MCF 10A (cell line): ENCODE data around the gene SRSF3. TPM values are rescaled to one million over a fixed set of nuclear protein-coding genes. Genes with fewer than 3 reads are reported as not detected.

Experiments
- BruUV-seq: library from RNA; stranded (reverse); fragments of 400-500 nt; replicated peaks from 2 replicates; lab custom pipeline; 2021; lab: Mats Ljungman, UMichigan
- CTCF ChIA-PET: fragments of 300-600 bp; sonication (Branson Sonifier 250); formaldehyde crosslinking; extraction: SDS; loops from one replicate; lab custom pipeline; 2021; ENCODE audit warnings: antibody characterized with exemption, inconsistent platforms; lab: Yijun Ruan, JAX
- POLR2A ChIA-PET: fragments of 300-600, 350-650 bp; sonication (Branson Sonifier 250); formaldehyde crosslinking; extraction: SDS; loops from one replicate; lab custom pipeline; 2020; ENCODE audit warnings: antibody characterized with exemption, inconsistent platforms; lab: Yijun Ruan, JAX
- DNase-seq: peaks from one replicate; pipeline ENCODE4 v3.0.0-alpha.2; 2018; ENCODE audit not compliant: unreplicated experiment
- H3K27ac Mint-ChIP-seq: one replicate; pipeline ENCODE4 v1.8.0; 2022; ENCODE audit warnings: mild to moderate bottlenecking, low read depth, mixed read lengths; ENCODE audit not compliant: unreplicated experiment
- H3K27me3 Mint-ChIP-seq: one replicate; pipeline ENCODE4 v1.8.0; 2022; ENCODE audit warnings: mixed read lengths; ENCODE audit not compliant: insufficient read depth, unreplicated experiment
- H3K36me3 Mint-ChIP-seq: one replicate; pipeline ENCODE4 v1.8.0; 2022; ENCODE audit warnings: mild to moderate bottlenecking, moderate library complexity, mixed read lengths; ENCODE audit not compliant: insufficient read depth, unreplicated experiment
- H3K4me1 Mint-ChIP-seq: one replicate; pipeline ENCODE4 v1.8.0; 2022; ENCODE audit warnings: mixed read lengths; ENCODE audit not compliant: insufficient read depth, unreplicated experiment
- H3K4me3 Mint-ChIP-seq: one replicate; pipeline ENCODE4 v1.8.0; 2022; ENCODE audit warnings: mild to moderate bottlenecking, moderate library complexity, mixed read lengths; ENCODE audit not compliant: unreplicated experiment
- H3K9me3 Mint-ChIP-seq: one replicate; pipeline ENCODE4 v1.8.0; 2022; ENCODE audit warnings: mixed read lengths; ENCODE audit not compliant: unreplicated experiment
- intact Hi-C: fragments of 100-400 bp; cut with micrococcal nuclease; formaldehyde crosslinking; loops from 2 replicates; pipeline ENCODE4 v1.14.1; 2022
- total RNA-seq: library from RNA; stranded (reverse); gene quantifications from 2 replicates; pipeline ENCODE4 v1.2.3, GENCODE V29; 2022
- TF ChIP-seq, protein P1 (sequence below): fragments of 200-600 bp; IDR thresholded peaks from one replicate; pipeline ENCODE4 v1.8.0; 2022; ENCODE audit warnings: antibody characterized with exemption, mild to moderate bottlenecking; ENCODE audit not compliant: unreplicated experiment

The SRSF3 gene
- total RNA-seq, 1 experiment from 2014 or later = 364 TPM

DNA sequence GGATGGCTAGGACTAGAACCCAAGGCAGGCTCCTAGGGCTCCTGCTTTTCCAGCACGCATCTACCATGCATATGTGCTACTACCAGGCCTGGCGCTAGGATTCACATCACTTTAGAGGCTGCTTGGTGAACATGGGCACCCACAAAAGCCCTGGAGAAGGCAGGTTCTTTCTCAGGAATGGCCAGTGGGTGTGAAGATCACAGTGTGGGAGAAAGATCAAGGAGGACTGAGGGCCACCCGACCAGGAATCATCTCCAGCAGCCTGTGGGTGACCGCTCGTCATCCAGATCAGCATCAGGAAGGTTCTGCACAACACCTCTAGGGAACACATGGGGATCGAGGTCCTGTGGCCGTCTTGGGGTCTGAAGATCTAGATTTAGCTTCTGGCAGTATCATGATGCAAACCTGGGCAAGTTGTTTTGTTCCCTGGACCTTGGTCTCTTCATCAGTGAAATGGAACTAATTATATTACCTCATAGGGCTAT is 27.3 kb downstream of the SRSF3 start:
- CTCF ChIA-PET = interaction anchor here (1.0 kb wide), 2 partner anchors 60 to 103 kb away, joined by 4 to 6 read pairs; no protein-coding TSS in a partner anchor
- TF ChIP-seq, protein P1, sequence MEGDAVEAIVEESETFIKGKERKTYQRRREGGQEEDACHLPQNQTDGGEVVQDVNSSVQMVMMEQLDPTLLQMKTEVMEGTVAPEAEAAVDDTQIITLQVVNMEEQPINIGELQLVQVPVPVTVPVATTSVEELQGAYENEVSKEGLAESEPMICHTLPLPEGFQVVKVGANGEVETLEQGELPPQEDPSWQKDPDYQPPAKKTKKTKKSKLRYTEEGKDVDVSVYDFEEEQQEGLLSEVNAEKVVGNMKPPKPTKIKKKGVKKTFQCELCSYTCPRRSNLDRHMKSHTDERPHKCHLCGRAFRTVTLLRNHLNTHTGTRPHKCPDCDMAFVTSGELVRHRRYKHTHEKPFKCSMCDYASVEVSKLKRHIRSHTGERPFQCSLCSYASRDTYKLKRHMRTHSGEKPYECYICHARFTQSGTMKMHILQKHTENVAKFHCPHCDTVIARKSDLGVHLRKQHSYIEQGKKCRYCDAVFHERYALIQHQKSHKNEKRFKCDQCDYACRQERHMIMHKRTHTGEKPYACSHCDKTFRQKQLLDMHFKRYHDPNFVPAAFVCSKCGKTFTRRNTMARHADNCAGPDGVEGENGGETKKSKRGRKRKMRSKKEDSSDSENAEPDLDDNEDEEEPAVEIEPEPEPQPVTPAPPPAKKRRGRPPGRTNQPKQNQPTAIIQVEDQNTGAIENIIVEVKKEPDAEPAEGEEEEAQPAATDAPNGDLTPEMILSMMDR = no peak
- no peak for DNase-seq

GRCh38 chr6:36622901-36623546 is 28.9 kb downstream of the SRSF3 start:
- no peaks in the 10 kb centered on the region for H3K9me3 Mint-ChIP-seq
- H3K4me1 Mint-ChIP-seq = peaks cover 23% of the 10 kb centered on the region
- H3K4me3 Mint-ChIP-seq = no peak overlapping the region
- ChIA-PET CTCF (interaction anchor here (0.6 to 3.8 kb wide), 18 partner anchors 11 to 141 kb away, joined by 3 to 27 read pairs (median 4); no protein-coding TSS in a partner anchor), POLR2A (interaction anchor here (1.3 to 3.6 kb wide), 4 partner anchors 21 to 64 kb away, joined by 6 to 44 read pairs (median 10); partner anchors contain the start of gene CDKN1A)
- DNase-seq = no peak
- intact Hi-C loops = loop anchor here (1.0 kb wide), 3 partner anchors 57 to 136 kb away; no protein-coding TSS in a partner anchor
- no TSS peak for BruUV-seq
- peaks cover 5% of the 10 kb centered on the region for H3K36me3 Mint-ChIP-seq
- no peak overlapping the region for H3K27ac Mint-ChIP-seq
- TF ChIP-seq, protein P1 = no peak
- no peaks in the 10 kb centered on the region for H3K27me3 Mint-ChIP-seq

More for the DNA sequence above, 27.3 kb downstream of the SRSF3 start:
- H3K36me3 Mint-ChIP-seq = peaks cover 5% of the 10 kb centered on the region
- H3K9me3 Mint-ChIP-seq = no peaks in the 10 kb centered on the region
- intact Hi-C loops = no loop called here
- no peak overlapping the region for H3K4me3 Mint-ChIP-seq
- POLR2A ChIA-PET = no interaction called here
- H3K27me3 Mint-ChIP-seq = no peaks in the 10 kb centered on the region
- BruUV-seq = no TSS peak
- no peak overlapping the region for H3K27ac Mint-ChIP-seq
- peaks cover 24% of the 10 kb centered on the region for H3K4me1 Mint-ChIP-seq

DNA sequence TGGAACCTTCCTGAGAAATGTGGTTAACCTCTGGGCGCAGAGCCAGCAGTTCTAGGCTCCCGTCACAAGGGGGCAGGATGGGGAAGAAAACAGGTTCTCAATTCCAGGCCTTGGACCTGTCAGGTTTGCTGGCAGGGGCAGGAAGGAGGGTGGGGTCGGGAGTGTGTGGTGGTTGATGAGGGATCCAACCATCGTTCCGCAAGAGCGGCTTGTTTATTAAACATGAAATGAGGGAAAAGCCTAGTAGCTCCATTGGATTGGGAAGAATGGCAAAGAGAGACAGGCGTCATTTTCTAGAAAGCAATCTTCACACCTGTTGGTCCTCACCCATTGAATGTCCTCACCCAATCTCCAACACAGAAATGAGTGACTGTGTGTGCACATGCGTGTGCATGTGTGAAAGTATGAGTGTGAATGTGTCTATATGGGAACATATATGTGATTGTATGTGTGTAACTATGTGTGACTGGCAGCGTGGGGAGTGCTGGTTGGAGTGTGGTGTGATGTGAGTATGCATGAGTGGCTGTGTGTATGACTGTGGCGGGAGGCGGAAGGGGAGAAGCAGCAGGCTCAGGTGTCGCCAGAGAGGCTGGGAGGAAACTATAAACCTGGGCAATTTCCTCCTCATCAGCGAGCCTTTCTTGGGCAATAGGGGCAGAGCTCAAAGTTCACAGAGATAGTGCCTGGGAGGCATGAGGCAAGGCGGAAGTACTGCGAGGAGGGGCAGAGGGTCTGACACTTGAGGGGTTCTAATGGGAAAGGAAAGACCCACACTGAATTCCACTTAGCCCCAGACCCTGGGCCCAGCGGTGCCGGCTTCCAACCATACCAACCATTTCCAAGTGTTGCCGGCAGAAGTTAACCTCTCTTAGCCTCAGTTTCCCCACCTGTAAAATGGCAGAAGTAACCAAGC is 29.6 kb downstream of the SRSF3 start:
- peaks cover 5% of the 10 kb centered on the region for H3K36me3 Mint-ChIP-seq
- no TSS peak for BruUV-seq
- no peaks in the 10 kb centered on the region for H3K9me3 Mint-ChIP-seq
- ChIA-PET CTCF (interaction anchor here (0.5 to 3.8 kb wide), 29 partner anchors 9 to 210 kb away, joined by 3 to 27 read pairs (median 4); no protein-coding TSS in a partner anchor), POLR2A (interaction anchor here (0.6 to 3.6 kb wide), 8 partner anchors 20 to 627 kb away, joined by 3 to 44 read pairs (median 7); partner anchors contain the start of gene CDKN1A)
- TF ChIP-seq, protein P1 = peak; percentile 89
- no peaks in the 10 kb centered on the region for H3K27me3 Mint-ChIP-seq
- DNase-seq = peak; percentile 88
- peaks cover 25% of the 10 kb centered on the region for H3K4me1 Mint-ChIP-seq
- intact Hi-C loops = loop anchor here (1.0 kb wide), 3 partner anchors 56 to 135 kb away; no protein-coding TSS in a partner anchor
- no peak overlapping the region for H3K4me3 Mint-ChIP-seq
- H3K27ac Mint-ChIP-seq = no peak overlapping the region
